GM12878 (cell line): ENCODE data around the gene SLCO3A1. TPM values are rescaled to one million over a fixed set of nuclear protein-coding genes. Genes with fewer than 3 reads are reported as not detected.

Experiments used
- CREB1 ChIP-seq: IDR thresholded peaks from 2 replicates; pipeline ENCODE4 v1.6.1; 2012; ENCODE audit warnings: low read depth, mild to moderate bottlenecking, inconsistent platforms
- EED ChIP-seq: sonication (generic); IDR thresholded peaks from 2 replicates; pipeline ENCODE4 v1.6.1; 2016; ENCODE audit warnings: antibody characterized with exemption, low read depth
- ESRRA ChIP-seq: IDR thresholded peaks from 2 replicates; pipeline ENCODE4 v1.6.1; 2012; ENCODE audit warnings: mild to moderate bottlenecking, low read length, improper control_type of control experiment
- IKZF2 ChIP-seq, 2 experiments: fragments of 450-650 bp; IDR thresholded peaks; 2 replicates each; pipeline ENCODE4 v1.6.1; 2017; ENCODE audit warnings: mild to moderate bottlenecking in 2 of 2, moderate library complexity in 2 of 2
- NBN ChIP-seq: fragments of 450-650 bp; IDR thresholded peaks from 2 replicates; pipeline ENCODE4 v1.6.1; 2016
- NFIC ChIP-seq: IDR thresholded peaks from 2 replicates; pipeline ENCODE4 v1.6.1; 2012; ENCODE audit warnings: low read depth, mild to moderate bottlenecking, inconsistent platforms, low read length, moderate library complexity
- NR2C2 ChIP-seq: IDR thresholded peaks from 2 replicates; pipeline ENCODE4 v1.6.1; 2011; ENCODE audit warnings: borderline replicate concordance, low read depth; ENCODE audit not compliant: control insufficient read depth, insufficient read length
- POLR2A ChIP-seq: IDR thresholded peaks from 2 replicates; pipeline ENCODE4 v1.6.1; 2011; ENCODE audit warnings: low read depth, mild to moderate bottlenecking, low read length
- RAD21 ChIP-seq: IDR thresholded peaks from 2 replicates; pipeline ENCODE4 v1.6.1; 2011; ENCODE audit warnings: mild to moderate bottlenecking, low read depth, low read length, moderate library complexity; ENCODE audit not compliant: insufficient read depth
- YBX1 ChIP-seq: fragments of 450-650 bp; IDR thresholded peaks from 2 replicates; pipeline ENCODE4 v1.6.1; 2016; ENCODE audit warnings: antibody characterized with exemption
- ZNF622 ChIP-seq: fragments of 450-650 bp; IDR thresholded peaks from 2 replicates; pipeline ENCODE4 v1.6.1; 2017; ENCODE audit warnings: mild to moderate bottlenecking, inconsistent platforms
- polyA plus RNA-seq, 11 experiments: library from polyadenylated mRNA; depleted of rRNA in 4 of 11; unstranded in 6 of 11; stranded (reverse) in 5 of 11; fragments of >200 nt; fragmentation: Nextera tagmentation in 4 of 11; fragmentation: Illumina TruSeq in 1 of 11; extraction: Ambion mirVana in 4 of 11; extraction: Trizol in 1 of 11; gene quantifications; 1 replicate in 1 of 11; 2 replicates in 10 of 11; pipeline versions ENCODE4 v1.2.1 to v1.2.3, GENCODE V29; 2011 to 2016; ENCODE audit warnings: inconsistent platforms in 2 of 11, missing spikeins in 2 of 11, low read depth in 1 of 11
- total RNA-seq, 4 experiments: library from RNA; depleted of rRNA in 3 of 4; stranded (reverse); fragments of >200 nt in 3 of 4; fragmentation: Illumina TruSeq in 1 of 4; extraction: Trizol in 1 of 4; gene quantifications; 2 replicates each; pipeline versions ENCODE4 v1.2.1 to v1.2.3, GENCODE V29; 2013 to 2021
- TF ChIP-seq, protein P1 (sequence below): fragments of 450-650 bp; IDR thresholded peaks from 2 replicates; pipeline ENCODE4 v1.6.1; 2014; ENCODE audit warnings: mild to moderate bottlenecking
- TF ChIP-seq, protein P2 (sequence below): IDR thresholded peaks from 2 replicates; pipeline ENCODE4 v1.6.1; 2011; ENCODE audit warnings: mild to moderate bottlenecking, low read depth, low read length, moderate library complexity; ENCODE audit not compliant: insufficient replicate concordance
- TF ChIP-seq, protein P3 (sequence below): fragments of 450-650 bp; conservative IDR thresholded peaks from 2 replicates; pipeline ENCODE4 v1.6.1; 2017; ENCODE audit warnings: mild to moderate bottlenecking, moderate library complexity
- TF ChIP-seq, protein P4 (sequence below): IDR thresholded peaks from 2 replicates; pipeline ENCODE4 v1.6.1; 2012; ENCODE audit warnings: low read length, inconsistent platforms
- TF ChIP-seq, protein P5 (sequence below): fragments of 450-650 bp; IDR thresholded peaks from 2 replicates; pipeline ENCODE4 v1.6.1; 2017; ENCODE audit warnings: mild to moderate bottlenecking, moderate library complexity

SLCO3A1 gene
- total and polyA plus RNA-seq, 10 of the 15 experiments (the other 5 are each of a cell fraction or from before 2014, with no cell fraction given) = 0.05 to 5.9 (median 0.31) TPM

DNA sequence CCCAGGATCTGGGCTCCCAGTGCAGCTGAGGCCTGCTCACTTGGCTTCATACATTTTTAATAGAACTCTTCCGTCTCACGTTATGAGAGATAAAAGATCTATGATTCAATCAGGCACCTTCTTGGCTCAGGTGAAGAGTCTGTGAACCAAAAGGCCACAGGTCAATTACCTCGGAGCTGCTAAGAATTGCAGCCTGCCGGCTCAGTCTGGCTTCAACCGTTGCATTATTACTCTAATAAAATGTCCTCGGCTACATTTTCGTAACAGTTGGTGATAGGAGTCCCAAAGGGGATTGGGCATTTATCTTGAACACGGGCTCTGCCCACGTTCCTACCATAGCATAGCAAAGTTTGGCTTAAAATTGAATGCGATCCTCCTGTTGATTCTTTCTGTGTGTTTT, 176.3 kb downstream of the SLCO3A1 start (continued):
- TF ChIP-seq, protein P1, sequence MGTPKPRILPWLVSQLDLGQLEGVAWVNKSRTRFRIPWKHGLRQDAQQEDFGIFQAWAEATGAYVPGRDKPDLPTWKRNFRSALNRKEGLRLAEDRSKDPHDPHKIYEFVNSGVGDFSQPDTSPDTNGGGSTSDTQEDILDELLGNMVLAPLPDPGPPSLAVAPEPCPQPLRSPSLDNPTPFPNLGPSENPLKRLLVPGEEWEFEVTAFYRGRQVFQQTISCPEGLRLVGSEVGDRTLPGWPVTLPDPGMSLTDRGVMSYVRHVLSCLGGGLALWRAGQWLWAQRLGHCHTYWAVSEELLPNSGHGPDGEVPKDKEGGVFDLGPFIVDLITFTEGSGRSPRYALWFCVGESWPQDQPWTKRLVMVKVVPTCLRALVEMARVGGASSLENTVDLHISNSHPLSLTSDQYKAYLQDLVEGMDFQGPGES = no peak
- TF ChIP-seq CREB1 (no peak), ZNF622 (no peak), POLR2A (no peak), YBX1 (no peak), EED (no peak), RAD21 (no peak), NR2C2 (no peak), NFIC (no peak), NBN (no peak), ESRRA (no peak), IKZF2 (IDR thresholded peaks at IDR 0.05) (no peak)
- TF ChIP-seq, protein P2, sequence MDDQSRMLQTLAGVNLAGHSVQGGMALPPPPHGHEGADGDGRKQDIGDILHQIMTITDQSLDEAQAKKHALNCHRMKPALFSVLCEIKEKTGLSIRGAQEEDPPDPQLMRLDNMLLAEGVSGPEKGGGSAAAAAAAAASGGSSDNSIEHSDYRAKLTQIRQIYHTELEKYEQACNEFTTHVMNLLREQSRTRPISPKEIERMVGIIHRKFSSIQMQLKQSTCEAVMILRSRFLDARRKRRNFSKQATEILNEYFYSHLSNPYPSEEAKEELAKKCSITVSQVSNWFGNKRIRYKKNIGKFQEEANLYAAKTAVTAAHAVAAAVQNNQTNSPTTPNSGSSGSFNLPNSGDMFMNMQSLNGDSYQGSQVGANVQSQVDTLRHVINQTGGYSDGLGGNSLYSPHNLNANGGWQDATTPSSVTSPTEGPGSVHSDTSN = no peak
- TF ChIP-seq, protein P3, sequence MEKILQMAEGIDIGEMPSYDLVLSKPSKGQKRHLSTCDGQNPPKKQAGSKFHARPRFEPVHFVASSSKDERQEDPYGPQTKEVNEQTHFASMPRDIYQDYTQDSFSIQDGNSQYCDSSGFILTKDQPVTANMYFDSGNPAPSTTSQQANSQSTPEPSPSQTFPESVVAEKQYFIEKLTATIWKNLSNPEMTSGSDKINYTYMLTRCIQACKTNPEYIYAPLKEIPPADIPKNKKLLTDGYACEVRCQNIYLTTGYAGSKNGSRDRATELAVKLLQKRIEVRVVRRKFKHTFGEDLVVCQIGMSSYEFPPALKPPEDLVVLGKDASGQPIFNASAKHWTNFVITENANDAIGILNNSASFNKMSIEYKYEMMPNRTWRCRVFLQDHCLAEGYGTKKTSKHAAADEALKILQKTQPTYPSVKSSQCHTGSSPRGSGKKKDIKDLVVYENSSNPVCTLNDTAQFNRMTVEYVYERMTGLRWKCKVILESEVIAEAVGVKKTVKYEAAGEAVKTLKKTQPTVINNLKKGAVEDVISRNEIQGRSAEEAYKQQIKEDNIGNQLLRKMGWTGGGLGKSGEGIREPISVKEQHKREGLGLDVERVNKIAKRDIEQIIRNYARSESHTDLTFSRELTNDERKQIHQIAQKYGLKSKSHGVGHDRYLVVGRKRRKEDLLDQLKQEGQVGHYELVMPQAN = no peak
- TF ChIP-seq, protein P4, sequence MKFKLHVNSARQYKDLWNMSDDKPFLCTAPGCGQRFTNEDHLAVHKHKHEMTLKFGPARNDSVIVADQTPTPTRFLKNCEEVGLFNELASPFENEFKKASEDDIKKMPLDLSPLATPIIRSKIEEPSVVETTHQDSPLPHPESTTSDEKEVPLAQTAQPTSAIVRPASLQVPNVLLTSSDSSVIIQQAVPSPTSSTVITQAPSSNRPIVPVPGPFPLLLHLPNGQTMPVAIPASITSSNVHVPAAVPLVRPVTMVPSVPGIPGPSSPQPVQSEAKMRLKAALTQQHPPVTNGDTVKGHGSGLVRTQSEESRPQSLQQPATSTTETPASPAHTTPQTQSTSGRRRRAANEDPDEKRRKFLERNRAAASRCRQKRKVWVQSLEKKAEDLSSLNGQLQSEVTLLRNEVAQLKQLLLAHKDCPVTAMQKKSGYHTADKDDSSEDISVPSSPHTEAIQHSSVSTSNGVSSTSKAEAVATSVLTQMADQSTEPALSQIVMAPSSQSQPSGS = no peak
- TF ChIP-seq, protein P5, sequence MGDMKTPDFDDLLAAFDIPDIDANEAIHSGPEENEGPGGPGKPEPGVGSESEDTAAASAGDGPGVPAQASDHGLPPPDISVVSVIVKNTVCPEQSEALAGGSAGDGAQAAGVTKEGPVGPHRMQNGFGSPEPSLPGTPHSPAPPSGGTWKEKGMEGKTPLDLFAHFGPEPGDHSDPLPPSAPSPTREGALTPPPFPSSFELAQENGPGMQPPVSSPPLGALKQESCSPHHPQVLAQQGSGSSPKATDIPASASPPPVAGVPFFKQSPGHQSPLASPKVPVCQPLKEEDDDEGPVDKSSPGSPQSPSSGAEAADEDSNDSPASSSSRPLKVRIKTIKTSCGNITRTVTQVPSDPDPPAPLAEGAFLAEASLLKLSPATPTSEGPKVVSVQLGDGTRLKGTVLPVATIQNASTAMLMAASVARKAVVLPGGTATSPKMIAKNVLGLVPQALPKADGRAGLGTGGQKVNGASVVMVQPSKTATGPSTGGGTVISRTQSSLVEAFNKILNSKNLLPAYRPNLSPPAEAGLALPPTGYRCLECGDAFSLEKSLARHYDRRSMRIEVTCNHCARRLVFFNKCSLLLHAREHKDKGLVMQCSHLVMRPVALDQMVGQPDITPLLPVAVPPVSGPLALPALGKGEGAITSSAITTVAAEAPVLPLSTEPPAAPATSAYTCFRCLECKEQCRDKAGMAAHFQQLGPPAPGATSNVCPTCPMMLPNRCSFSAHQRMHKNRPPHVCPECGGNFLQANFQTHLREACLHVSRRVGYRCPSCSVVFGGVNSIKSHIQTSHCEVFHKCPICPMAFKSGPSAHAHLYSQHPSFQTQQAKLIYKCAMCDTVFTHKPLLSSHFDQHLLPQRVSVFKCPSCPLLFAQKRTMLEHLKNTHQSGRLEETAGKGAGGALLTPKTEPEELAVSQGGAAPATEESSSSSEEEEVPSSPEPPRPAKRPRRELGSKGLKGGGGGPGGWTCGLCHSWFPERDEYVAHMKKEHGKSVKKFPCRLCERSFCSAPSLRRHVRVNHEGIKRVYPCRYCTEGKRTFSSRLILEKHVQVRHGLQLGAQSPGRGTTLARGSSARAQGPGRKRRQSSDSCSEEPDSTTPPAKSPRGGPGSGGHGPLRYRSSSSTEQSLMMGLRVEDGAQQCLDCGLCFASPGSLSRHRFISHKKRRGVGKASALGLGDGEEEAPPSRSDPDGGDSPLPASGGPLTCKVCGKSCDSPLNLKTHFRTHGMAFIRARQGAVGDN = no peak
